ENCODE measurements around the gene MT1X.
"Not testable (repeated sequence)": the region's sequence is repeated elsewhere in the genome, so short reads cannot be mapped to it uniquely, and the experiment has no call there.

The MT1X gene

GRCh38 chr16:56701534-56701933 lies 19.3 kb downstream of the MT1X start:
- Histone ChIP-seq H3K4me1 (ENCODE audit: control insufficient read depth, low read depth, low read length) (peaks cover 4% of the 10 kb centered on the region), H3K27ac (ENCODE audit: low read length) (no peak overlapping the region), H3K27me3 (ENCODE audit: control insufficient read depth, insufficient read depth, low read length) (no peaks in the 10 kb centered on the region), H3K9me3 (ENCODE audit: control insufficient read depth, low read depth, low read length) (no peaks in the 10 kb centered on the region), H3K9ac (ENCODE audit: low read length) (no peak overlapping the region), H3K36me3 (ENCODE audit: control insufficient read depth, low read depth, low read length) (no peaks in the 10 kb centered on the region), H3K4me3 (ENCODE audit: low read length) (no peak overlapping the region)

- H3K4me1 ChIP-seq (ENCODE audit: control insufficient read depth, low read depth, low read length), result peaks cover 4% of the 10 kb centered on the region
- no peaks in the 10 kb centered on the region for H3K36me3 ChIP-seq (ENCODE audit: control insufficient read depth, low read depth, low read length)
- no peak overlapping the region for H3K4me3 ChIP-seq (ENCODE audit: low read length)
- H3K9ac ChIP-seq (ENCODE audit: low read length), result no peak overlapping the region
- no peak overlapping the region for H3K27ac ChIP-seq (ENCODE audit: low read length)
- no peaks in the 10 kb centered on the region for H3K27me3 ChIP-seq (ENCODE audit: control insufficient read depth, insufficient read depth, low read length)
- no peaks in the 10 kb centered on the region for H3K9me3 ChIP-seq (ENCODE audit: control insufficient read depth, low read depth, low read length)
Measured at GRCh38 chr16:56702836-56703235, 20.6 kb downstream of the MT1X start.

- no peak overlapping the region for H3K9ac ChIP-seq (ENCODE audit: low read length)
- no peak overlapping the region for H3K4me3 ChIP-seq (ENCODE audit: low read length)
- no peaks in the 10 kb centered on the region for H3K9me3 ChIP-seq (ENCODE audit: control insufficient read depth, low read depth, low read length)
- no peaks in the 10 kb centered on the region for H3K27me3 ChIP-seq (ENCODE audit: control insufficient read depth, insufficient read depth, low read length)
- H3K36me3 ChIP-seq (ENCODE audit: control insufficient read depth, low read depth, low read length), result no peaks in the 10 kb centered on the region
- H3K27ac ChIP-seq (ENCODE audit: low read length), result no peak overlapping the region
- no peaks in the 10 kb centered on the region for H3K4me1 ChIP-seq (ENCODE audit: control insufficient read depth, low read depth, low read length)
Measured at GRCh38 chr16:56708525-56709442, 26.5 kb downstream of the MT1X start.

GRCh38 chr16:56709443-56710040 lies 27.3 kb downstream of the MT1X start:
- Histone ChIP-seq H3K9ac (ENCODE audit: low read length) (no peak overlapping the region), H3K27ac (ENCODE audit: low read length) (no peak overlapping the region), H3K36me3 (ENCODE audit: control insufficient read depth, low read depth, low read length) (no peaks in the 10 kb centered on the region), H3K27me3 (ENCODE audit: control insufficient read depth, insufficient read depth, low read length) (no peaks in the 10 kb centered on the region), H3K9me3 (ENCODE audit: control insufficient read depth, low read depth, low read length) (no peaks in the 10 kb centered on the region), H3K4me1 (ENCODE audit: control insufficient read depth, low read depth, low read length) (no peaks in the 10 kb centered on the region), H3K4me3 (ENCODE audit: low read length) (no peak overlapping the region)

GRCh38 chr16:56710181-56710737 lies 28.0 kb downstream of the MT1X start:
- H3K36me3 ChIP-seq (ENCODE audit: control insufficient read depth, low read depth, low read length), result no peaks in the 10 kb centered on the region
- no peak overlapping the region for H3K4me3 ChIP-seq (ENCODE audit: low read length)
- H3K9ac ChIP-seq (ENCODE audit: low read length), result no peak overlapping the region
- H3K4me1 ChIP-seq (ENCODE audit: control insufficient read depth, low read depth, low read length), result no peaks in the 10 kb centered on the region
- no peaks in the 10 kb centered on the region for H3K9me3 ChIP-seq (ENCODE audit: control insufficient read depth, low read depth, low read length)
- H3K27me3 ChIP-seq (ENCODE audit: control insufficient read depth, insufficient read depth, low read length), result peaks cover 7% of the 10 kb centered on the region
- H3K27ac ChIP-seq (ENCODE audit: low read length), result no peak overlapping the region

GRCh38 chr16:56711862-56712261 lies 29.6 kb downstream of the MT1X start:
- H3K9me3 ChIP-seq (ENCODE audit: control insufficient read depth, low read depth, low read length), result no peaks in the 10 kb centered on the region
- no peak overlapping the region for H3K9ac ChIP-seq (ENCODE audit: low read length)
- peaks cover 7% of the 10 kb centered on the region for H3K27me3 ChIP-seq (ENCODE audit: control insufficient read depth, insufficient read depth, low read length)
- H3K4me1 ChIP-seq (ENCODE audit: control insufficient read depth, low read depth, low read length), result no peaks in the 10 kb centered on the region
- H3K27ac ChIP-seq (ENCODE audit: low read length), result no peak overlapping the region
- H3K4me3 ChIP-seq (ENCODE audit: low read length), result no peak overlapping the region
- H3K36me3 ChIP-seq (ENCODE audit: control insufficient read depth, low read depth, low read length), result no peaks in the 10 kb centered on the region

GRCh38 chr16:56713794-56714193 lies 31.5 kb downstream of the MT1X start:
- H3K9me3 ChIP-seq (ENCODE audit: control insufficient read depth, low read depth, low read length), result no peaks in the 10 kb centered on the region
- H3K4me1 ChIP-seq (ENCODE audit: control insufficient read depth, low read depth, low read length), result no peaks in the 10 kb centered on the region
- H3K9ac ChIP-seq (ENCODE audit: low read length), result no peak overlapping the region
- peaks cover 7% of the 10 kb centered on the region for H3K27me3 ChIP-seq (ENCODE audit: control insufficient read depth, insufficient read depth, low read length)
- H3K27ac ChIP-seq (ENCODE audit: low read length), result no peak overlapping the region
- H3K36me3 ChIP-seq (ENCODE audit: control insufficient read depth, low read depth, low read length), result no peaks in the 10 kb centered on the region
- no peak overlapping the region for H3K4me3 ChIP-seq (ENCODE audit: low read length)

- Histone ChIP-seq H3K27me3 (ENCODE audit: control insufficient read depth, insufficient read depth, low read length) (peaks cover 7% of the 10 kb centered on the region), H3K36me3 (ENCODE audit: control insufficient read depth, low read depth, low read length) (no peaks in the 10 kb centered on the region), H3K9me3 (ENCODE audit: control insufficient read depth, low read depth, low read length) (no peaks in the 10 kb centered on the region), H3K4me1 (ENCODE audit: control insufficient read depth, low read depth, low read length) (no peaks in the 10 kb centered on the region), H3K9ac (ENCODE audit: low read length) (no peak overlapping the region), H3K27ac (ENCODE audit: low read length) (no peak overlapping the region), H3K4me3 (ENCODE audit: low read length) (no peak overlapping the region)
Measured at GRCh38 chr16:56715126-56715525, 32.9 kb downstream of the MT1X start.

- no peaks in the 10 kb centered on the region for H3K9me3 ChIP-seq (ENCODE audit: control insufficient read depth, low read depth, low read length)
- H3K4me3 ChIP-seq (ENCODE audit: low read length), result no peak overlapping the region
- no peaks in the 10 kb centered on the region for H3K36me3 ChIP-seq (ENCODE audit: control insufficient read depth, low read depth, low read length)
- peaks cover 7% of the 10 kb centered on the region for H3K27me3 ChIP-seq (ENCODE audit: control insufficient read depth, insufficient read depth, low read length)
- H3K4me1 ChIP-seq (ENCODE audit: control insufficient read depth, low read depth, low read length), result no peaks in the 10 kb centered on the region
- H3K9ac ChIP-seq (ENCODE audit: low read length), result no peak overlapping the region
- H3K27ac ChIP-seq (ENCODE audit: low read length), result no peak overlapping the region
Measured at GRCh38 chr16:56716761-56717160, 34.5 kb downstream of the MT1X start.

GRCh38 chr16:56717532-56717931 lies 35.3 kb downstream of the MT1X start:
- H3K27me3 ChIP-seq (ENCODE audit: control insufficient read depth, insufficient read depth, low read length); H3K27ac ChIP-seq (ENCODE audit: low read length); H3K9ac ChIP-seq (ENCODE audit: low read length); H3K4me3 ChIP-seq (ENCODE audit: low read length); H3K4me1 ChIP-seq (ENCODE audit: control insufficient read depth, low read depth, low read length); H3K36me3 ChIP-seq (ENCODE audit: control insufficient read depth, low read depth, low read length); H3K9me3 ChIP-seq (ENCODE audit: control insufficient read depth, low read depth, low read length): not testable (repeated sequence)

GRCh38 chr16:56722200-56722842 lies 40.1 kb downstream of the MT1X start:
- H3K4me1 ChIP-seq (ENCODE audit: control insufficient read depth, low read depth, low read length), result no peaks in the 10 kb centered on the region
- H3K9me3 ChIP-seq (ENCODE audit: control insufficient read depth, low read depth, low read length), result no peaks in the 10 kb centered on the region
- H3K9ac ChIP-seq (ENCODE audit: low read length), result no peak overlapping the region
- H3K27ac ChIP-seq (ENCODE audit: low read length), result no peak overlapping the region
- H3K4me3 ChIP-seq (ENCODE audit: low read length), result no peak overlapping the region
- H3K36me3 ChIP-seq (ENCODE audit: control insufficient read depth, low read depth, low read length), result no peaks in the 10 kb centered on the region
- H3K27me3 ChIP-seq (ENCODE audit: control insufficient read depth, insufficient read depth, low read length), result no peaks in the 10 kb centered on the region

Measured in iPS-18a (cell line).